ENCODE data around the gene LLGL2. TPM values are rescaled to one million over a fixed set of nuclear protein-coding genes. Genes with fewer than 3 reads are reported as not detected.
"Not testable (repeated sequence)": the region's sequence is repeated elsewhere in the genome, so short reads cannot be mapped to it uniquely, and the experiment has no call there.

LLGL2 gene
- total RNA-seq, 1 experiment from 2014 or later, result 156 TPM

DNA sequence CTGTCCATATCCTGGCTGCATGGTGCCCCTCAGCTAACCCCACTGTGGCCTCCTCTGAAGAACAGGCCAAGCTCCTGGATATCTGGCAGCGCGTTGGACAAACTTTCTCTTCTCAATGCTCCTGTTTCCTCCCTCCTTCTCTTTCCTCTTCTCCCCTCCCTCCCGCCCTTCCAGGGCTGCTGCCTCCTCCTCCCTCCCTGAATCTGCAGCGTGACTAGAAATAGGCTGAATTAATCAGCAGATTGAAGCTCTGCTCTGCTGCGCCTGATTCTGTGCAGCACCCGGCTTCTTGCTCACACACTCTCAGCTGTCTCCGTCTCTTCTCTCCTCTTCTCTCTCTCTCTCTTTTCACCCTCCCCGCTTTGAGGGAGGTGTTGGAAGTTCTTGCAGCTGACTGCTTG is 49.2 kb upstream of the LLGL2 start:
- H3K4me3 ChIP-seq, result no peak overlapping the region

DNA sequence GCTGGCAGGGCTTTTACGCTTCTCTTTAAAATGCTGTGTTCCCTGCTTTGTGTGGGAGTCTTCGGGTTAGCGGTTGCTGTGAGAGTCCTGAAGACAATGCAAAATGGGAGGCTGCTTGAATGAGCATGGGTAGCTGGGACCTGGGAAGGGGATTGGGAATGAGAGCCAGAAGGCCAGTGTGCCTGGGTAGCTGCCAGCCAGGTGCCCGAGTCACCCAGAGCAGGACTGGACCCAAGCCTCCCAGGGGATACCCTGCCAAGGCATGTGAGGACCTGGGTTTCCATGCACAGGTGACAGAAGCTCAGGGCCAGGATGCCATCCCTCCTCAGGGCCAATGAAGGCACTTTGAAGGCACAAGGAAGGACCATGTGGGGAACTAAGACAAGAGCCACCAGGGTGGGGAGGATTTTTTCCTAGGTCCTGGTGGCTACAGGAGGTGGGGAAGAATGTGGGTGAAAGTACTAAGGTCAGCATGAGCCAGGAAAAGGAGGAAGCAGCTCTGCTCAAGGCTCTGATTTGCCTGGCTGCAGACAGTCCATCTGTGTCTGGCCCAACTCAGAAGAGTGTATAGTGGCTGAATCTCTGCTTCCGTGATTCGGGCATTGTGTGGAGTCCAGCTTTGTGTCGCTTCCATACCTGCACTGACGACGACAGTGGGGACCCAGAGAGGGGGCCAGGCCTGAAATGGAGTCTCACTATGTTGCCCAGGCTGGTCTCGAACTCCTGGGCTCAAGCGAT is 48.6 kb upstream of the LLGL2 start:
- Histone ChIP-seq H3K36me3 (ENCODE audit: low read depth) (peaks cover 7% of the 10 kb centered on the region), H3K9me2 (ENCODE audit: insufficient read depth) (no peaks in the 10 kb centered on the region), H3F3A (ENCODE audit: insufficient read depth, low read depth) (no peaks in the 10 kb centered on the region), H3K4me3 (no peak overlapping the region), H3K9me3 (ENCODE audit: insufficient read depth, low read depth) (no peaks in the 10 kb centered on the region), H3K4me1 (replicated peaks; ENCODE audit: insufficient read depth) (no peaks in the 10 kb centered on the region), H2AFZ (no peak overlapping the region), H4K20me1 (ENCODE audit: insufficient read depth) (no peaks in the 10 kb centered on the region), H3K27me3 (ENCODE audit: insufficient read depth, low read depth) (no peaks in the 10 kb centered on the region), H3K4me2 (no peak overlapping the region), H3K27ac (no peak overlapping the region), H3K79me2 (ENCODE audit: low read depth) (no peaks in the 10 kb centered on the region)
- CTCF ChIA-PET, result no interaction called here
- no peak for TF ChIP-seq EZH2 (IDR thresholded peaks at IDR 0.05; ENCODE audit: low read depth)
- TF ChIP-seq, protein P1, sequence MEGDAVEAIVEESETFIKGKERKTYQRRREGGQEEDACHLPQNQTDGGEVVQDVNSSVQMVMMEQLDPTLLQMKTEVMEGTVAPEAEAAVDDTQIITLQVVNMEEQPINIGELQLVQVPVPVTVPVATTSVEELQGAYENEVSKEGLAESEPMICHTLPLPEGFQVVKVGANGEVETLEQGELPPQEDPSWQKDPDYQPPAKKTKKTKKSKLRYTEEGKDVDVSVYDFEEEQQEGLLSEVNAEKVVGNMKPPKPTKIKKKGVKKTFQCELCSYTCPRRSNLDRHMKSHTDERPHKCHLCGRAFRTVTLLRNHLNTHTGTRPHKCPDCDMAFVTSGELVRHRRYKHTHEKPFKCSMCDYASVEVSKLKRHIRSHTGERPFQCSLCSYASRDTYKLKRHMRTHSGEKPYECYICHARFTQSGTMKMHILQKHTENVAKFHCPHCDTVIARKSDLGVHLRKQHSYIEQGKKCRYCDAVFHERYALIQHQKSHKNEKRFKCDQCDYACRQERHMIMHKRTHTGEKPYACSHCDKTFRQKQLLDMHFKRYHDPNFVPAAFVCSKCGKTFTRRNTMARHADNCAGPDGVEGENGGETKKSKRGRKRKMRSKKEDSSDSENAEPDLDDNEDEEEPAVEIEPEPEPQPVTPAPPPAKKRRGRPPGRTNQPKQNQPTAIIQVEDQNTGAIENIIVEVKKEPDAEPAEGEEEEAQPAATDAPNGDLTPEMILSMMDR (conservative IDR thresholded peaks at IDR 0.05), result no peak
- DNase-seq, result no peak
- POLR2A ChIA-PET (ENCODE audit: unreplicated experiment), result no interaction called here
- no TSS peak for BruUV-seq (replicated peaks)
- intact Hi-C loops (cut with micrococcal nuclease; ENCODE audit: unreplicated experiment), result no loop called here

More for the DNA sequence above, 49.2 kb upstream of the LLGL2 start:
- no peak for TF ChIP-seq EZH2 (IDR thresholded peaks at IDR 0.05; ENCODE audit: low read depth)
- TF ChIP-seq, protein P1 (conservative IDR thresholded peaks at IDR 0.05), result no peak
- POLR2A ChIA-PET (ENCODE audit: unreplicated experiment), result no interaction called here
- Histone ChIP-seq H3K9me3 (ENCODE audit: insufficient read depth, low read depth) (no peaks in the 10 kb centered on the region), H3K4me2 (no peak overlapping the region), H2AFZ (no peak overlapping the region), H3K27ac (no peak overlapping the region), H3F3A (ENCODE audit: insufficient read depth, low read depth) (no peaks in the 10 kb centered on the region), H4K20me1 (ENCODE audit: insufficient read depth) (no peaks in the 10 kb centered on the region), H3K4me1 (replicated peaks; ENCODE audit: insufficient read depth) (no peaks in the 10 kb centered on the region), H3K9me2 (ENCODE audit: insufficient read depth) (no peaks in the 10 kb centered on the region), H3K79me2 (ENCODE audit: low read depth) (no peaks in the 10 kb centered on the region), H3K36me3 (ENCODE audit: low read depth) (peaks cover 7% of the 10 kb centered on the region), H3K27me3 (ENCODE audit: insufficient read depth, low read depth) (no peaks in the 10 kb centered on the region)
- CTCF ChIA-PET, result interaction anchor here (0.6 kb wide), 1 partner anchor 214 kb away, joined by 3 read pairs; no protein-coding TSS in a partner anchor
- no peak for DNase-seq
- no TSS peak for BruUV-seq (replicated peaks)
- intact Hi-C loops (cut with micrococcal nuclease; ENCODE audit: unreplicated experiment), result no loop called here

DNA sequence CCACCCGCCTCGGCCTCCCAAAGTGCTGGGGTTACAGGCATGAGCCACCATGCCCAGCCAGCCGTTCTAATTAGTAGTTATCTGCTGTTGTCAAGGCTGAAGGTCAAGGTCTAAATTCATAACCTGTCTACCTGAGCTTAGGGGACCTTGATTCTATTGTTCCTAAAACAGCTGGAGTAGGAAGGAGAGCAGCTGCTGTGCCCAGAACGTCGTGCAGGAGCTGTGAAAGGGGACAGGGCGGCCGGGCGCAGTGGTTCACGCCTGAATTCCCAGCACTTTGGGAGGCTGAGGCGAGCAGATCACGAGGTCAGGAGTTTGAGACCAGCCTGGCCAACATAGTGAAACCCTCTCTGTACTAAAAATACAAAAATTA is 48.0 kb upstream of the LLGL2 start:
- H2AFZ ChIP-seq; BruUV-seq (replicated peaks); H3K4me1 ChIP-seq (replicated peaks; ENCODE audit: insufficient read depth); H3K27me3 ChIP-seq (ENCODE audit: insufficient read depth, low read depth); H3K9me3 ChIP-seq (ENCODE audit: insufficient read depth, low read depth); H3K4me3 ChIP-seq; H3K79me2 ChIP-seq (ENCODE audit: low read depth); H3K27ac ChIP-seq; CTCF ChIA-PET; H3K9me2 ChIP-seq (ENCODE audit: insufficient read depth); intact Hi-C loops (cut with micrococcal nuclease; ENCODE audit: unreplicated experiment); H3K4me2 ChIP-seq; H3F3A ChIP-seq (ENCODE audit: insufficient read depth, low read depth); DNase-seq; H3K36me3 ChIP-seq (ENCODE audit: low read depth); H4K20me1 ChIP-seq (ENCODE audit: insufficient read depth): not testable (repeated sequence)
- POLR2A ChIA-PET (ENCODE audit: unreplicated experiment), result interaction anchor here (0.6 kb wide), 1 partner anchor 21 kb away, joined by 4 read pairs; the partner anchor contains the start of gene TMEM94

DNA sequence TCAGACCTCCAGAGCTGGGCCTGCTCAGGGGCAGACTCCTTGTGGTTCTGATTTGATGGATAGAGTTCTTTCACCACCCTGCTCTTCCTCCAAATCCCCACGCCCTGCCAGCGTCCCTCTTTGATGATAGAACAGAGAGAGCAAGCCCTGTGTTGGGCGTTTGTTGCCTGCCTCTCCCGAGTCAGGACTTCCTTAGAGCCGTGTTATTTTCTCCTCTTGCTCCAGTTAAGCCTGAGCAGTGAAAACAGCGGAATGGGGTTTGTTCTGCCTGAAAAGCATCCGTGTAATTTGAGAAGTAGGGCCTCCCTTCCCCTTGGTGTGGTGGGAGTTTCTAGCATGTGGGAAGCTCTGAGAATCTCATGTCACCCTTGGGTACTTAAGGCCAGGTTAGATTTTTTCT is 47.0 kb upstream of the LLGL2 start:
- no peaks in the 10 kb centered on the region for H3K36me3 ChIP-seq (ENCODE audit: low read depth)
- no peak overlapping the region for H2AFZ ChIP-seq
- H3K79me2 ChIP-seq (ENCODE audit: low read depth), result no peaks in the 10 kb centered on the region
- no peaks in the 10 kb centered on the region for H3K27me3 ChIP-seq (ENCODE audit: insufficient read depth, low read depth)
- H3F3A ChIP-seq (ENCODE audit: insufficient read depth, low read depth), result no peaks in the 10 kb centered on the region
- no peaks in the 10 kb centered on the region for H3K9me3 ChIP-seq (ENCODE audit: insufficient read depth, low read depth)
- POLR2A ChIA-PET (ENCODE audit: unreplicated experiment), result no interaction called here
- intact Hi-C loops (cut with micrococcal nuclease; ENCODE audit: unreplicated experiment), result no loop called here
- CTCF ChIA-PET, result interaction anchor here (0.6 kb wide), 1 partner anchor 200 kb away, joined by 3 read pairs; no protein-coding TSS in a partner anchor
- BruUV-seq (replicated peaks), result no TSS peak
- TF ChIP-seq, protein P1 (conservative IDR thresholded peaks at IDR 0.05), result no peak
- no peak for TF ChIP-seq EZH2 (IDR thresholded peaks at IDR 0.05; ENCODE audit: low read depth)
- H3K27ac ChIP-seq, result no peak overlapping the region
- H3K9me2 ChIP-seq (ENCODE audit: insufficient read depth), result no peaks in the 10 kb centered on the region
- H3K4me3 ChIP-seq, result no peak overlapping the region
- no peaks in the 10 kb centered on the region for H3K4me1 ChIP-seq (replicated peaks; ENCODE audit: insufficient read depth)
- H4K20me1 ChIP-seq (ENCODE audit: insufficient read depth), result peaks cover 6% of the 10 kb centered on the region
- no peak for DNase-seq
- H3K4me2 ChIP-seq, result no peak overlapping the region

Measured in PC-9 (cell line).